GM23248 (cell line): Measurements from ENCODE around the gene ACP6.

Experiments
- EZH2 ChIP-seq: fragments of 200-600 bp; sonication (generic); IDR thresholded peaks from 2 replicates; pipeline ENCODE4 v1.6.1; 2018; ENCODE audit warnings: antibody characterized with exemption, mild to moderate bottlenecking; ENCODE audit not compliant: insufficient read depth, poor library complexity, severe bottlenecking
- EZH2phosphoT487 ChIP-seq: fragments of 200-600 bp; sonication (generic); IDR thresholded peaks from 2 replicates; pipeline ENCODE4 v1.6.1; 2018; ENCODE audit warnings: antibody characterized with exemption, moderate library complexity, mild to moderate bottlenecking, low read depth; ENCODE audit not compliant: insufficient read depth

GRCh38 chr1:147600119-147601111 is 69.9 kb downstream of the ACP6 start:
- TF ChIP-seq EZH2: no peak
- TF ChIP-seq EZH2phosphoT487: no peak
